GM10266 (cell line): ENCODE measurements around the gene SNAI1.
"Not testable (repeated sequence)": the region's sequence is repeated elsewhere in the genome, so short reads cannot be mapped to it uniquely, and the experiment has no call there.

Source experiments
- DNase-seq: peaks from one replicate; pipeline ENCODE4 v3.0.0; 2012; ENCODE audit errors: extremely low spot score
- TF ChIP-seq, protein P1 (sequence below): IDR thresholded peaks from 2 replicates; pipeline ENCODE4 v1.5.1; 2012; ENCODE audit warnings: mild to moderate bottlenecking, low read depth; ENCODE audit not compliant: control insufficient read depth, insufficient read depth; ENCODE audit errors: missing control alignments

Gene SNAI1

GRCh38 chr20:50004229-50004628 is 21.4 kb downstream of the SNAI1 start:
- TF ChIP-seq, protein P1, sequence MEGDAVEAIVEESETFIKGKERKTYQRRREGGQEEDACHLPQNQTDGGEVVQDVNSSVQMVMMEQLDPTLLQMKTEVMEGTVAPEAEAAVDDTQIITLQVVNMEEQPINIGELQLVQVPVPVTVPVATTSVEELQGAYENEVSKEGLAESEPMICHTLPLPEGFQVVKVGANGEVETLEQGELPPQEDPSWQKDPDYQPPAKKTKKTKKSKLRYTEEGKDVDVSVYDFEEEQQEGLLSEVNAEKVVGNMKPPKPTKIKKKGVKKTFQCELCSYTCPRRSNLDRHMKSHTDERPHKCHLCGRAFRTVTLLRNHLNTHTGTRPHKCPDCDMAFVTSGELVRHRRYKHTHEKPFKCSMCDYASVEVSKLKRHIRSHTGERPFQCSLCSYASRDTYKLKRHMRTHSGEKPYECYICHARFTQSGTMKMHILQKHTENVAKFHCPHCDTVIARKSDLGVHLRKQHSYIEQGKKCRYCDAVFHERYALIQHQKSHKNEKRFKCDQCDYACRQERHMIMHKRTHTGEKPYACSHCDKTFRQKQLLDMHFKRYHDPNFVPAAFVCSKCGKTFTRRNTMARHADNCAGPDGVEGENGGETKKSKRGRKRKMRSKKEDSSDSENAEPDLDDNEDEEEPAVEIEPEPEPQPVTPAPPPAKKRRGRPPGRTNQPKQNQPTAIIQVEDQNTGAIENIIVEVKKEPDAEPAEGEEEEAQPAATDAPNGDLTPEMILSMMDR, result no peak

DNA sequence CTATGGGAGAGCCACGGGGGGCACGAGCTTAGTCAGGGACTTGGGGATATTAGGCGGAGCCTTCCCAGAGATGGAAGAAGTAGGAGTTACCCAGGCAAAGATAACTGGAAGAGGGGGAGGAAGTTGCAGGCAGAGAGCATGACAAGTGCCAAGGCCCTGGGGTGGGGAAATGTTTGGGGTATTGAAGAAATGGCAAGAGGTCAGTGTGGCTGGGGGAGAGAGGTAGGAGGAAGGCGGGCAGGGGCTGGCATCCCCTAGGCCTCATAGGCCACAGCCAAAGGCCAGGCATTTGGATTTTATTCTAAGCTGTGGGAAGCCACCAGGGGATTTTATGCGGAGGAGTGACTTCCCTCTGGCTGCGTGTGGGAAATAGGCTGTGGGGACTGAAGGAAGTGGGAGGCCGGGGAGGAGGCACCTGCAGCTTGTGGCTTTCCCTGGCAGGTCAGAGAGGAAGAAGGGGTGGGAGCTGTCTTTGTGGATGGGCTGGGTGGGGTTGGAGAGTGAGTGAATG is 22.7 kb downstream of the SNAI1 start:
- TF ChIP-seq, protein P1, result no peak
- DNase-seq, result no peak

More at GRCh38 chr20:50004229-50004628, 21.4 kb downstream of the SNAI1 start:
- DNase-seq, result no peak

DNA sequence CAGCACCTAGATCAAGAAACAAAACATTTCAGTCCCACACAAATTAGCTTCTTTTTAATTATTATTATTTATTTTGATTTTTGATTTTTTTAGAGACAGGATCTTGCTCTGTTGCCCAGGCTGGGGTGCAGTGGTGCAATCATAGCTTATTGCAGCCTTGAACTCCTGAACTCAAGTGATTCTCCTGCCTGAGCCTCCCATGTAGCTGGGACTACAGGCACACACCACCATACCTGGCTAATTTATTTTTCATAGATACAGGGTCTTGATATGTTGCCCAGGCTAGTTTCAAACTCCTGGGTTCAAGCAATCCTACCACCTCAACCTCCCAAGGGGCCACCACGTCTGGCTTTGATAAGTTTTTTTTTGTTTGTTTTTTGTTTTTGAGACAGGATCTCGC is 24.6 kb downstream of the SNAI1 start:
- DNase-seq, result no peak
- TF ChIP-seq, protein P1, result no peak

GRCh38 chr20:50008007-50008406 is 25.2 kb downstream of the SNAI1 start:
- TF ChIP-seq, protein P1, result no peak
- DNase-seq, result no peak

DNA sequence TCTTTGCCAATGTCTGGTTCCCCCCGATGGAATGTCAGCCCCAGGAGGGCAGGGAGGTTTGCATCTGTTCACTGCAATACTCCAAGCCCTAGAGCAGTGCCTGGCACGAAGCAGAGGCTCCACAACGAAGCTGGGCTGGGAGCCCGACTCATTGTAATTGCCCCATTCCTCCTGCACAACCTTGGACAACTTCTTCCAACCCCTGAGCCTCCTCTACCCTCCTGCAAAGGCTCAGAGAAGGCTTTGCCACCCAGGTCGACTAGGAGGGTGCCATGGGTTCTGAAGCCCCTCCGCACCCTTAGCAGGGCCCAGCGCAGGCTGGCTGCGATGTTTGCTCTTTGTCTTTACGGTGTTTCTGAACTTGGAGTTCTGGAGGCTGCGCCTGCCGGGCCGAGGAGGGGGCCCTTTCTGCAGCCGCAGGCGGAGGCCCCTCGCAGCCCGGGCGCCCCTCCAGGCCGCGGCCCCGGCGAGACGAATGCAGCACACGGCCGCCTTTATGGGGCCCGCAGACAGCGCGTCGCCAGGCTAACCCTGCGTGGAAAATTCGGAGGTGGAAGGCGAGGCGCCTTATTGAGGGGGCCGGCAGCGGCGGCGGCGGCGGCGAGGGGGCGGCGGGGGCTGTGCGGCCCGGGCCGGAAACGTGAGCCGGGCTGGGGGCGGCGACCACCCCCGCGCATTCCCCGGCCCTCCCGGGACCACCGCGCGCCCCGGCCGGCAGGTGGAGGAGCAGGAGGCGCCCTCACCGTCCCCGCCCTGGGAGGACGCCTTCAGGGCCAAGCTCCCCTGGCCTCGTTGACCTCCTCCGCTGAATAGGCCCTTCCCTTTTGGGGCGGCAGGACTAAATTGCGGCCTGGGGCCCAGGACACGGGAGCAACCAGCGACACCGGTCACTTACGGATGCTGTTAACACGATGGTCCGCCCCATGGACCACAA is 27.0 kb downstream of the SNAI1 start:
- DNase-seq, result no peak
- TF ChIP-seq, protein P1, result no peak

DNA sequence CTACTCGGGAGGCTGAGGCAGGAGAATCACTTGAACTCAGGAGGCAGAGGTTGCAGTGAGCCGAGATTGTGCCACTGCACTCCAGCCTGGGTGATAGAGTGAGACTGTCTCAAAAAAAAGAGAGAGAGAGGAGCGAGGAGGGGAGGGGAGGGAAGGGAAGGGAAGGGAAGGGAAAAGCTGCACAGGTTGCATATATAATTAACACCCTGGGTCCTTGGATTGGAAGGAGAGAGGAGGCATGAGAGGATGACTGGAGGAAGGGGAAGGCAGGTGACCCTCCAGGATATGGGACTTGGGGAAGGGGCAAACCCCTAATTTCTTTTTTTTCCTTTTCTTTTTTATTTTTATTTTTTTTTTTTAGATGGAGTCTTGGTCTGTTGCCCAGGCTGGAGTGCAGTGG is 28.8 kb downstream of the SNAI1 start:
- not testable (repeated sequence) for DNase-seq

GRCh38 chr20:50012282-50013263 is 29.8 kb downstream of the SNAI1 start:
- DNase-seq, result no peak
- TF ChIP-seq, protein P1, result no peak
